GM13977 (cell line): ENCODE measurements around the gene COMP.

Source experiments
- DNase-seq: peaks from one replicate; pipeline ENCODE4 v3.0.0; 2012; ENCODE audit warnings: low spot score
- CTCF ChIP-seq: IDR thresholded peaks from 2 replicates; pipeline ENCODE4 v1.5.1; 2012; ENCODE audit warnings: mild to moderate bottlenecking, control low read depth; ENCODE audit not compliant: insufficient read depth; ENCODE audit errors: extremely low read depth, missing control alignments
- in situ Hi-C: fragments of 300-500 bp; cut with MboI; formaldehyde crosslinking; loops from one replicate; pipeline ENCODE4 v1.12.0; 2022; ENCODE audit warnings: low sequenced_read_pairs, low pct_unique_long_range_greater_than_20kb, mixed read lengths, inconsistent platforms; ENCODE audit not compliant: unreplicated experiment

Gene COMP

GRCh38 chr19:18754501-18754900, 36.6 kb downstream of the COMP start:
- TF ChIP-seq CTCF, result no peak
- in situ Hi-C loops, result no loop called here
- no peak for DNase-seq

GRCh38 chr19:18751571-18751970, 39.5 kb downstream of the COMP start:
- DNase-seq, result no peak
- in situ Hi-C loops, result no loop called here
- no peak for TF ChIP-seq CTCF

- in situ Hi-C loops, result no loop called here
- DNase-seq, result no peak
- no peak for TF ChIP-seq CTCF
Observed at GRCh38 chr19:18750295-18750970, 40.7 kb downstream of the COMP start.

GRCh38 chr19:18749362-18750231, 41.5 kb downstream of the COMP start:
- no peak for DNase-seq
- no peak for TF ChIP-seq CTCF
- in situ Hi-C loops, result no loop called here

- TF ChIP-seq CTCF, result no peak
- in situ Hi-C loops, result no loop called here
- DNase-seq, result no peak
Observed at GRCh38 chr19:18746401-18747325, 44.4 kb downstream of the COMP start.

- in situ Hi-C loops, result no loop called here
- DNase-seq, result no peak
- no peak for TF ChIP-seq CTCF
Observed at GRCh38 chr19:18745931-18746330, 45.2 kb downstream of the COMP start.
